HepG2 (cell line): ENCODE data around the gene RGS14. TPM values are rescaled to one million over a fixed set of nuclear protein-coding genes. Genes with fewer than 3 reads are reported as not detected.

ENCODE experiments used
- ASH2L ChIP-seq: fragments of 300-600, 200-600 bp; sonication (generic); IDR thresholded peaks from 2 replicates; pipeline ENCODE4 v1.7.0; 2017; ENCODE audit warnings: low read depth, mild to moderate bottlenecking, moderate library complexity, mixed read lengths, low read length; ENCODE audit not compliant: insufficient read length
- CTCF ChIP-seq: sonication (generic); formaldehyde crosslinking; IDR thresholded peaks from 2 replicates; pipeline ENCODE4 v1.5.0; 2020; ENCODE audit warnings: mild to moderate bottlenecking, missing genetic modification reagents, moderate library complexity
- DMTF1 ChIP-seq: sonication (generic); formaldehyde crosslinking; IDR thresholded peaks from 2 replicates; pipeline ENCODE4 v1.4.0; 2020; ENCODE audit warnings: mild to moderate bottlenecking, missing genetic modification reagents
- GTF3A ChIP-seq: sonication (generic); formaldehyde crosslinking; conservative IDR thresholded peaks from 2 replicates; pipeline ENCODE4 v1.4.0; 2020; ENCODE audit warnings: mild to moderate bottlenecking, missing genetic modification reagents
- HOMEZ ChIP-seq: IDR thresholded peaks from 2 replicates; pipeline ENCODE4 v1.6.1; 2016; ENCODE audit warnings: low read depth
- MEIS1 ChIP-seq: sonication (generic); formaldehyde crosslinking; IDR thresholded peaks from 2 replicates; pipeline ENCODE4 v1.9.0; 2021; ENCODE audit warnings: mild to moderate bottlenecking, missing genetic modification reagents, moderate library complexity, borderline replicate concordance
- RELA ChIP-seq: sonication (generic); formaldehyde crosslinking; IDR thresholded peaks from 2 replicates; pipeline ENCODE4 v1.4.0; 2020; ENCODE audit warnings: missing genetic modification reagents
- RERE ChIP-seq: IDR thresholded peaks from 2 replicates; pipeline ENCODE4 v1.6.1; 2016; ENCODE audit warnings: low read depth, missing genetic modification reagents, missing compliant biosample characterization
- ZEB1 ChIP-seq: IDR thresholded peaks from 2 replicates; pipeline ENCODE4 v1.6.1; 2012; ENCODE audit warnings: mild to moderate bottlenecking, low read depth, inconsistent platforms; ENCODE audit not compliant: insufficient replicate concordance
- ZNF136 ChIP-seq: sonication (generic); formaldehyde crosslinking; IDR thresholded peaks from 2 replicates; pipeline ENCODE4 v1.8.1; 2022; ENCODE audit warnings: low read depth, mild to moderate bottlenecking, moderate library complexity, missing genetic modification reagents
- ZNF160 ChIP-seq: sonication (generic); formaldehyde crosslinking; IDR thresholded peaks from 2 replicates; pipeline ENCODE4 v1.8.0; 2022; ENCODE audit warnings: mild to moderate bottlenecking, inconsistent platforms, missing genetic modification reagents
- ZNF574 ChIP-seq: sonication (generic); formaldehyde crosslinking; IDR thresholded peaks from 2 replicates; pipeline ENCODE4 v1.4.0; 2020; ENCODE audit warnings: missing genetic modification reagents
- ZNF737 ChIP-seq: sonication (generic); formaldehyde crosslinking; IDR thresholded peaks from 2 replicates; pipeline ENCODE4 v1.5.0; 2020; ENCODE audit warnings: missing genetic modification reagents, mild to moderate bottlenecking, borderline replicate concordance
- polyA plus RNA-seq, 8 experiments: library from polyadenylated mRNA; depleted of rRNA in 3 of 8; stranded (reverse) in 7 of 8; unstranded in 1 of 8; fragments of >200 nt; fragmentation: Illumina TruSeq in 4 of 8; extraction: Trizol in 4 of 8; gene quantifications; 2 replicates each; pipeline versions ENCODE4 v1.2.1 to v1.2.3, GENCODE V29; 2011 to 2016; ENCODE audit warnings: low read depth in 4 of 8, missing spikeins in 1 of 8, mixed read lengths in 1 of 8; ENCODE audit not compliant: insufficient read depth in 1 of 8
- total RNA-seq, 5 experiments: library from RNA; depleted of rRNA; stranded (reverse); fragments of >200 nt; fragmentation: Illumina TruSeq; extraction: Trizol; gene quantifications; 2 replicates each; pipeline ENCODE4 v1.2.3, GENCODE V29; 2016; ENCODE audit warnings: low read depth in 1 of 5

RGS14 gene
- total and polyA plus RNA-seq, 2 of the 13 experiments (the other 11 are each of a cell fraction or from before 2014, with no cell fraction given): 11.1 to 17.2 TPM

GRCh38 chr5:177311723-177312648, 45.7 kb upstream of the RGS14 start, which contains the start of gene MXD3 (continued):
- TF ChIP-seq HOMEZ: 0 out of 2 replicates have a peak, but pooled peaks have one; percentile 31
- no peak for TF ChIP-seq CTCF (CRISPR knock-in tag)
- TF ChIP-seq ZNF136 (CRISPR knock-in tag): no peak
- peak; percentile 72 for TF ChIP-seq ASH2L
- TF ChIP-seq RERE (CRISPR knock-in tag): no peak
- no peak for TF ChIP-seq ZNF160
- TF ChIP-seq GTF3A (CRISPR knock-in tag): peak; percentile 70; the same call in 1 of the 2 replicates
- peak; percentile 54 for TF ChIP-seq ZNF574 (CRISPR knock-in tag)
- no peak for TF ChIP-seq RELA (CRISPR knock-in tag)
- TF ChIP-seq ZNF737 (CRISPR knock-in tag): no peak
- TF ChIP-seq ZEB1: no peak
- TF ChIP-seq DMTF1: no peak
- TF ChIP-seq MEIS1 (CRISPR knock-in tag): no peak
